HG03432 (cell line): ENCODE measurements around the gene SLC12A2.

Experiments
- ATAC-seq: cut with Tn5 transposase; IDR thresholded peaks from one replicate; pipeline ENCODE4 v1.9.1; 2021; ENCODE audit warnings: mild to moderate bottlenecking, moderate library complexity; ENCODE audit not compliant: unreplicated experiment

Gene SLC12A2

DNA sequence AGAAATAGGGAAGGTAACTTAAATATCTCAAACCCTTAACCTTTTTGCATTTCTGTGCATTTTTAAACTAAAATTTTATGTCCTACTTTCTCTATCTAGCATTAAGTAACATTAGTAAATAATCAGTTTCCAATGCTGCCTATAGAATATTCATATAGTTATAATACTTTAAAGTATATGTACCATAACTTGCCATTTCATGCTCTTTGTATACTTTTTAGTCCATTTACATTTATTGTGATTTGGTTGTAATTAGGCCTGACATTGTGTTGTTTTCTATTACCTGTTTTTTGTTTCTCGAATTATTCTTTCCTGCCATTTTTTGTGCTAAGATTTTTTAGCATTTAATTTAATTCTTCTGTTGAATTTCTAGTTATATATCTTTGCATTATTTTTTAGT is 13.7 kb downstream of the SLC12A2 start:
- no peak for ATAC-seq

- no peak for ATAC-seq
Measured at GRCh38 chr5:128097781-128098180, 14.2 kb downstream of the SLC12A2 start.

DNA sequence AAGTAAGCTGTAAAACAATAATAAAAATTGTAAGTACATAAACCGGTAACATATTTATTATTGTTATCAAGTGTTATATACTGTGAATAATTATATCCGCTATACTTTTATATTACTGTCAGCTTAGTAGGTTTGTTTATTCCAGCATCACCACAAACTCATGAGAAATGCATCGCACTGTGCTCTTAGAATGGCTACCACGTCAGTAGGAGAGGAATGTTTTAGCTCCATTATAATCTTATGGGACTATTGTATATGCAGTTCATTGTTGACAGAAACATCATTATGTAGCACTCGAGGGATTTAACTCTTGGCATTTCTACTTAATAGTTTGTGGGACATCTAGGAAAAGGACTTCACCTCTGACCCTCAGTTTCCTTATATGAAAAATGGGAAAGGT is 16.4 kb downstream of the SLC12A2 start:
- no peak for ATAC-seq

DNA sequence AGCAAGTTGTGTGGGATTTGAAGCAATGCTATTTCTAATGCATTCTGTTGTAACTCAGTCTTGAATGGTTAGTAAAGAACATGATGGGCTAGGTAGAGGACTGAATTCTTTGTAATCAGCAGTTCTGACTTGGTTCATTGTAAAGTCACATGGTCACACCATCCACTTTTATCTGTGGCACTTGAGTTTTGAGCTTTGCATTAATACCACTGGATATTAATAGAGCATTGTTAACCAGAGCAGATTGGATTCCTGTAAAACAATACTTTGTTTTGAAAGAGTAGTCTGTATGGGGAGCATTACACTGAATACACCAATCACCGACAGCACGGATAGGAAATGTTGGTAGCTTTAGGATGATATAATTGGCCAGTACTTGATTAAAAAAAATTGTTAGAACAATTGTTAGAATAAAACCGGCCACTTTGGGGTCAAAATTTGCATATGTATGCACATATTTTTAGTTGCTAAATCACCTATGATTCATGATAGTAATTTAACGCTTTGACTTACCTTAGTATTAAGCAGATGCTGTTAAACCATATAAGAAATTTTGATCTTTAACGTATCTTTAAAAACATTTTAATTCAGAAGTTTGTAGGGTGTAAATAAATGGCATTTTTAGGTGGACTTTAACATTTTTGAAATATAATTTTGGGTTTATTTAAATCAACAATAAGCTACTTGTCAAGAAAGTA is 17.4 kb downstream of the SLC12A2 start:
- no peak for ATAC-seq

DNA sequence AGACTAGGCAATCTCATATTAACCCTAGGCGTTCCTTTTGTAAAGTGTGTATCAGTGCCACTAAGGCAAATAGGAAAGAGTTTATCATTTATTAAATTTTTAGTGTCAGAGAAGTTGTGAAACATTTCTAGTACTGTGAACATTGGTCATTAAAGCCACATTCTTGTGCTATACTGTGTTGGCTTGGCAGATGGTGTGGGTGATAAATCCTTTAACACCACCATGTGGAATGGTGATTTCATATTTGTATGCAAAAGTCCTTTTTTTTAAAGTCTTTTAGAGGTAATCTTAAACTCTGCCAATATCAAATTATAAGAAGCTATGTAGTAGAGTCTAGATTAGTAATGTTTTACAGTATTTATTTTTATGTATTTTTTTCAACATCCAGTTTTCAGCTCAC is 18.1 kb downstream of the SLC12A2 start:
- no peak for ATAC-seq

DNA sequence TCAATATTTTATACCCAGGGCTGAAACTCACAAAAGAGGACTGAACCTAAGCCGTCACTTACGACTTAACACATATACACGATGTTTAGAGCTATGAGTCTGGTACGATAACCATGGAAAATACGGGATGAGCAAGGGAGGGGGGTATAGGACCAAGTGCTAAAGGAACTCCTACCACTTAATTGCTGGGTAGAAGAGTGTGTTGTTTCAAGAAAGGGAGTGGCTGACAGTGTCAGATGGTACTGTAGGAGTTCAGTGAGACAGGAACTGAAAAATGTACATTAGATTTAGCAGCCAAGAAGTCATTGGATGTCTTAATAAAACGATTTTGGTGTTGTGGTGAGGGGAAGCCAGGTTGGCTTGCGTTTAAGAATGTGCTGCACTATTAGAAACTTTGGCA is 21.6 kb downstream of the SLC12A2 start:
- no peak for ATAC-seq

DNA sequence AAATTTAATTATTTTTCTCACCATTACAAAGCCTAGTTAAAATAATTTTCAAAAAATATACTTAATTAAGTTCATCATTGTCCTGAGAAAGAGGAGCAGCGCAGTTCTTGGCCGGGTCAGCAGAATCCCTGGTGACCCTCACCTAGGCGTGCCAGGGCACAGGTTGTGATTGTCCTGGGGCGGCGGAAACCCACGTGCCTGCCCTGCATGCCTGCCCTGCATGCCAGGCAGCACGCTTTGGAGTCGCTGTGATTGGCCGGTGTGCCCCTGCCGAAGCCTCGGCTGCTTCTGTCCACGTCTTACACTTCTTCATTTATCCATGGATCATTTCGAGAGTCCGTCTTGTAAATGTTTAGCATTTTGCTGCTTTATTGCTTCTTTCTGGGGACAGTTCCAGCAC is 25.6 kb downstream of the SLC12A2 start:
- ATAC-seq = no peak

GRCh38 chr5:128109766-128110165 is 26.2 kb downstream of the SLC12A2 start:
- no peak for ATAC-seq

DNA sequence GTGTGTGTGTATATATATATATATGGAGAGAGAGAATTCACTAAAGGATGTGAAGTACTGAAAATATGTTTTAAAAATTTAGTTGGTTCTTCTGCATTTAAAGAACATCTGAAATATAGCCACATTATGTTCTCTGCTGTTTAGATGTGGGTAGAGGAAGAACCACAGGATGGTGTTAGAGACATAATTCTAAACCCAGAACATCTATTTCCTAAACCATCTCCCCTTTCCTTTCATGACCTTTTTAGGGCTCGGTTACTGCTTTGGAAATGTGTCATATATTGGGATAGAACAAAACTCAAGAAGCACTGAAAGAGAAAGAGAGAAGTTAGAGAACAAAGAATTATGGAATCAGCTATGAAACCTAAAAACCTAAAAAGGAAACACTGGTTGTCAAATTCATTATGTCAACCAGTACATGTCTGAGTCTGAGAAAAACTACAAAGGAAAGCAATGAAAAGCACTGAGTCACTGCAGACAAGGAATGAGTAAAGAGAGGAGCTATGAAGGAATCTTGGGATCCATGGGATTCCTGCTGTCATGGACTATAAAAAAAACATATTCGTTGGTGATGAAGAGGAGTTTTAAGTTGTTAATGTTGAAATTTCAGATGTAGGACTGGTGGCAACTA is 28.4 kb downstream of the SLC12A2 start:
- ATAC-seq = no peak

DNA sequence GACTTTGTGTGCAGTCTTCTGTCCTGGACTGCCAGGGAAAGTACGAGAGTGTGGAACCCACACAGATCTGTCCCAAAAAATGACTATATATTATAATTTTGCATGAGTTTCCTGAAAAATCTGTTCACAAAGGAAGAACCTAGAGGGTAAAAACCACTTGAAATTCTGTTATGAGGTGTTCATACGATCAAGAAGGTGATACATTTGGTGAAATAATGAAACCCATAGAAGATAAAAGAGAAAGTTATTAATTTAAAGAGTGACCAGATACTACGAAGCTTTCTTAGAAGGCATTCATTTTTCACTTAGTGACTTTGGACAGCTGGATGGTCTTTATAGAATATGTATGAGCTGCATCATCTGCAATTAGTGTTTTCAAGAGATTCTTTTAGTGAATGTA is 32.9 kb downstream of the SLC12A2 start:
- ATAC-seq = no peak

DNA sequence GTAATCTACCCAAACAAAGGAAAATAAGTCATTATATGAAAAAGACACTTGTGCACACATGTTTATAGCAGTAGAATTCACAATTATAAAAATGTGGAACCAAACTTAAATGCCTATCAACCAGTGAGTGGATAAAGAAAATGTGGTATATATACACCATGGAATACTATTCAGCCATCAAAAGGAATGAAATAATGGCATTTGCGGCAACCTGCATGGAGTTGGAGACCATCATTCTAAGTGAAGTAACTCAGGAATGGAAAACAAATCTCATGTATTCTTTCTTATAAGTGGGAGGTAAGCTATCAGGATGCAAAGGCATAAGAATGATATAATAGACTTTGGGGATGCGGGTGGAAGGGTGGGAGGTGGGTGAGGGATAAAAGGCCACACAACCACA is 34.6 kb downstream of the SLC12A2 start:
- ATAC-seq = no peak

GRCh38 chr5:128121651-128122050 is 38.1 kb downstream of the SLC12A2 start:
- no peak for ATAC-seq

- ATAC-seq = no peak
Measured at GRCh38 chr5:128123936-128124335, 40.4 kb downstream of the SLC12A2 start.

DNA sequence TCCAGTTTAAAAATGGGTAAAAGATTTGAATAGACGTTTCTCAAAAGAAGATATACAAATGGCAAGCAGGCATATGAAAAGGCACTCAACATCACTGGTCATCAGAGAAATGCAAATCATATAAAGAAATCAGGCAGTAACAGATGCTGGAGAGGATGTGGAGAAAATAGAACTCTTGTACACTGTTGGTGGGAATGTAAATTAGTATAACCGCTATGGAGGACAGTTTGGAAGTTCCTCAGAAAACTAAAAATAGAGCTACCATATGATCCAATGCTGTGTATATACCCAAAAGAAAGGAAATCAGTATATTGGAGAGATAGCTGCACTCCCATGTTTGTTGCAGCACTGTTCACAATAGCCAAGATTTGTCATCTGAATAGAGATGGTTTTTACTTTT is 42.7 kb downstream of the SLC12A2 start:
- ATAC-seq = no peak

- ATAC-seq = no peak
Measured at GRCh38 chr5:128132499-128132898, 48.9 kb downstream of the SLC12A2 start.

- ATAC-seq = no peak
Measured at GRCh38 chr5:128135286-128135685, 51.7 kb downstream of the SLC12A2 start.

- ATAC-seq = no peak
Measured at GRCh38 chr5:128143911-128144310, 60.3 kb downstream of the SLC12A2 start.

DNA sequence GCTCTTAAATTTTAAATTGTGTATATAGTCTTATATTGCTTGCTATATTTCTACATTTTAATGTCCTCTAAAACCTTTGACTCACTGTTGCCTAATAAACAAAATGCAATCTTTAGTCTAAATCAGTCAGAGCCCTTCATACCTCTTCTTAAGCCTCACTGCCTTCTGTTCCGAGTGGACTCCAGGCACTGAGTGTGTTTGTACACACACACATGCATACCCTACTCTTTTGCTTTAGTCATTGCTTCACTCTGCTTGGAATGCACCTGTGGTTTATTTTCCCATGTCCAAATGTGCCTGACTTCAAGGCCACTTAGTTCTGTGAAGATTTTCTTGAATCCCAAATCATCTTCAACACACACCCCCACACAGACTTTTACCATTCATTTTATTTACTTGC is 60.9 kb downstream of the SLC12A2 start:
- no peak for ATAC-seq

DNA sequence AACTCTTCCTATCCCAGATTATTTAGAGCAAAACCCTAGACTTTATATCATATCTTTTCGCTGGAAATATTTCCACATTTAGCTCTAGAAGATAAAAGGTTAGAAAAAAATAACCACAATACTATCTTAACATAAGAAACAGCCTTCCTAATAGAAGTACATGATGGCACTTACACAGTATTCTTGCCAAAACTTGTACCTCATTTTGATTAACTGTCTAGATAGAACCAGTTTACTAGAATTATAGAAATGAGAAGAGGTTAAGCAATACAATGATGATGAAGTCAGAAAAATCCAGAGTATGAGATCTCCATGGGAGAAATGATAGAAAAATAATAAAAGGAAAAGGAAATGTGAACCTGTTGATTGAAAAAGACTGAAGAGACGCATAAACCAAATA is 63.1 kb downstream of the SLC12A2 start:
- no peak for ATAC-seq

DNA sequence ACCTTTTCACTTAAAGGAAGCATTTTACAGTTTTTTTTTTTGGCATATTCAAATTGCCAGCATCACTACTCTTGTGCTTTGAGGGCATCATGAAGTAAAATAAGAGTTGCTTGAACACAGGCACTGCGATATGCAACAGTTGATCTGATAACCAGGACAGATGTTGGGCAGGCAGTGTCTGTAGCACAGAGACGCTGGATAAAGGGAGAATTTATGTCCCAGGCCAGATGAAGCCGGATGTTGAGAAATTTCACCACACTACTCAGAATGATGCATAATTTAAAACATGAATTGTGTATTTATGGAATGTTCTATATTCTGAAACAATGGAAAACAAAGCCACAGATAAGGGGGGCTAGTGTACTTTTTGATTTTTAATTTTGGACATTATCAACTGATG is 71.4 kb downstream of the SLC12A2 start:
- ATAC-seq = no peak

- ATAC-seq = no peak
Measured at GRCh38 chr5:128155776-128156175, 72.2 kb downstream of the SLC12A2 start.

GRCh38 chr5:128156521-128156920 is 73.0 kb downstream of the SLC12A2 start:
- no peak for ATAC-seq

- ATAC-seq = no peak
Measured at GRCh38 chr5:128158342-128158741, 74.8 kb downstream of the SLC12A2 start.
